PC-3 (cell line): ENCODE measurements around the gene ZNF438. TPM values are rescaled to one million over a fixed set of nuclear protein-coding genes. Genes with fewer than 3 reads are reported as not detected.

Experiments
- ATAC-seq: fragments of 200-7000 bp; cut with Tn5 transposase; 2 replicates; pipeline ENCODE4 v1.9.1; 2020; ENCODE audit warnings: mild to moderate bottlenecking, moderate library complexity
- BruUV-seq: library from RNA; stranded (reverse); fragments of 400-500 nt; replicated peaks from 2 replicates; lab custom pipeline; 2021; lab: Mats Ljungman, UMichigan
- CTCF ChIA-PET: fragments of 300-600 bp; sonication (Branson Sonifier 250); formaldehyde crosslinking; loops from one replicate; lab custom pipeline; 2022; ENCODE audit warnings: antibody characterized with exemption; lab: Charles Lee
- POLR2A ChIA-PET: fragments of 300-600 bp; sonication (Branson Sonifier 250); formaldehyde crosslinking; loops from one replicate; lab custom pipeline; 2022; ENCODE audit warnings: antibody characterized with exemption; ENCODE audit not compliant: unreplicated experiment; lab: Charles Lee
- DNase-seq: peaks from one replicate; pipeline ENCODE4 v3.0.0-alpha.2; 2015
- H2AFZ ChIP-seq: fragments of 300-600 bp; sonication (generic); 2 replicates; pipeline ENCODE4 v1.6.0; 2016; ENCODE audit warnings: antibody characterized with exemption, low read length
- H3F3A ChIP-seq: fragments of 300-600 bp; sonication (generic); one replicate; pipeline ENCODE4 v1.6.0; 2017; ENCODE audit warnings: antibody characterized with exemption, low read length, control low read depth, mild to moderate bottlenecking; ENCODE audit not compliant: unreplicated experiment
- H3K27ac ChIP-seq: fragments of 300-600 bp; sonication (generic); 2 replicates; pipeline ENCODE4 v1.5.1; 2016; ENCODE audit warnings: mild to moderate bottlenecking, low read length
- H3K27me3 ChIP-seq: fragments of 300-600 bp; sonication (generic); 2 replicates; pipeline ENCODE4 v1.6.1; 2016; ENCODE audit warnings: low read length, mixed read lengths
- H3K36me3 ChIP-seq: fragments of 300-600 bp; sonication (generic); 2 replicates; pipeline ENCODE4 v1.6.1; 2016; ENCODE audit warnings: low read depth, mixed run types, low read length, mixed read lengths
- H3K4me1 ChIP-seq: fragments of 300-600 bp; sonication (generic); 2 replicates; pipeline ENCODE4 v1.5.1; 2016; ENCODE audit warnings: low read length; ENCODE audit not compliant: insufficient read depth
- H3K4me2 ChIP-seq: fragments of 300-600 bp; sonication (generic); 2 replicates; pipeline ENCODE4 v1.6.0; 2016; ENCODE audit warnings: low read length
- H3K4me3 ChIP-seq: fragments of 300-600 bp; sonication (generic); 2 replicates; pipeline ENCODE4 v1.5.1; 2016; ENCODE audit warnings: mild to moderate bottlenecking, low read length, mixed read lengths
- H3K79me2 ChIP-seq: fragments of 300-600 bp; sonication (generic); 2 replicates; pipeline ENCODE4 v1.6.1; 2017; ENCODE audit warnings: low read length, mixed read lengths
- H3K9ac ChIP-seq: fragments of 300-600 bp; sonication (generic); 2 replicates; pipeline ENCODE4 v1.6.0; 2016; ENCODE audit warnings: mild to moderate bottlenecking, low read length
- H3K9me2 ChIP-seq: fragments of 300-600 bp; sonication (generic); replicated peaks from 2 replicates; pipeline ENCODE4 v1.6.1; 2016; ENCODE audit warnings: mixed run types, low read length, mixed read lengths
- H3K9me3 ChIP-seq: fragments of 300-600 bp; sonication (generic); 2 replicates; pipeline ENCODE4 v1.6.1; 2016; ENCODE audit warnings: low read length, mixed read lengths
- H4K20me1 ChIP-seq: fragments of 300-600 bp; sonication (generic); 2 replicates; pipeline ENCODE4 v1.6.1; 2016; ENCODE audit warnings: low read length, mixed read lengths
- EZH2 ChIP-seq: fragments of 300-600 bp; sonication (generic); IDR thresholded peaks from one replicate; pipeline ENCODE4 v1.6.1; 2017; ENCODE audit warnings: antibody characterized with exemption, mild to moderate bottlenecking, low read length; ENCODE audit not compliant: unreplicated experiment
- EZH2phosphoT487 ChIP-seq: fragments of 300-600 bp; sonication (generic); IDR thresholded peaks from 2 replicates; pipeline ENCODE4 v1.6.1; 2018; ENCODE audit warnings: mild to moderate bottlenecking, antibody characterized with exemption, low read length, borderline replicate concordance
- intact Hi-C: fragments of 100-400 bp; cut with micrococcal nuclease; formaldehyde crosslinking; loops from 2 replicates; pipeline ENCODE4 v1.9.0; 2023
- total RNA-seq: library from RNA; depleted of rRNA; stranded (reverse); fragments of >200 nt; gene quantifications from 2 replicates; pipeline ENCODE4 v1.2.3, GENCODE V29; 2014
- TF ChIP-seq, protein P1 (sequence below): fragments of 300-600 bp; sonication (generic); conservative IDR thresholded peaks from 2 replicates; pipeline ENCODE4 v1.5.1; 2017; ENCODE audit warnings: antibody characterized with exemption, low read depth, mild to moderate bottlenecking, low read length

Gene ZNF438
- total RNA-seq, 1 experiment from 2014 or later, result 0.98 TPM

DNA sequence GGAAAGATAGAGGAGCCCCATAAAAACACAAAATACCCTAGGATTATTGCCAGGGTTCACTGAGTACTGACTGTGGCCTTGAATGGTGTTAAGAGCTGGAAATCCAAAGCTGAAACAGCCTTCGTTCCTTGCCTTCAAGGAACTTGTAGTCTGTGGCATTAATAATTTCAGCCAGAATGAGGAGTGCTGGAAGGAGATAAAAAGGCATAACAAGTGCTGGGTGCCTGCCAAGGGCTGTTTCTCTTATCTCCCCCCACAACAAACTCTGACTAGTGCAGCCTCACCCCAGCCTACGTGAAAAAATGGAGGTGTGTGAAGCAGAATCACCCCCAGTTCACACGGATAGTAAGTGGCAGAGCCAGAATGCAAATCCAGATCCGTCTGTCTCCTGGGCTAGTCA, 203.0 kb downstream of the ZNF438 start:
- ChIA-PET POLR2A (no interaction called here), CTCF (no interaction called here)
- no peaks in the 10 kb centered on the region for H3K9me2 ChIP-seq
- H3F3A ChIP-seq, result no peaks in the 10 kb centered on the region
- TF ChIP-seq, protein P1, sequence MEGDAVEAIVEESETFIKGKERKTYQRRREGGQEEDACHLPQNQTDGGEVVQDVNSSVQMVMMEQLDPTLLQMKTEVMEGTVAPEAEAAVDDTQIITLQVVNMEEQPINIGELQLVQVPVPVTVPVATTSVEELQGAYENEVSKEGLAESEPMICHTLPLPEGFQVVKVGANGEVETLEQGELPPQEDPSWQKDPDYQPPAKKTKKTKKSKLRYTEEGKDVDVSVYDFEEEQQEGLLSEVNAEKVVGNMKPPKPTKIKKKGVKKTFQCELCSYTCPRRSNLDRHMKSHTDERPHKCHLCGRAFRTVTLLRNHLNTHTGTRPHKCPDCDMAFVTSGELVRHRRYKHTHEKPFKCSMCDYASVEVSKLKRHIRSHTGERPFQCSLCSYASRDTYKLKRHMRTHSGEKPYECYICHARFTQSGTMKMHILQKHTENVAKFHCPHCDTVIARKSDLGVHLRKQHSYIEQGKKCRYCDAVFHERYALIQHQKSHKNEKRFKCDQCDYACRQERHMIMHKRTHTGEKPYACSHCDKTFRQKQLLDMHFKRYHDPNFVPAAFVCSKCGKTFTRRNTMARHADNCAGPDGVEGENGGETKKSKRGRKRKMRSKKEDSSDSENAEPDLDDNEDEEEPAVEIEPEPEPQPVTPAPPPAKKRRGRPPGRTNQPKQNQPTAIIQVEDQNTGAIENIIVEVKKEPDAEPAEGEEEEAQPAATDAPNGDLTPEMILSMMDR, result no peak
- TF ChIP-seq EZH2 (no peak), EZH2phosphoT487 (no peak)
- no peak overlapping the region for H3K4me2 ChIP-seq
- no peak overlapping the region for H3K4me3 ChIP-seq
- H3K27me3 ChIP-seq, result no peaks in the 10 kb centered on the region
- intact Hi-C loops, result no loop called here
- H3K9ac ChIP-seq, result no peak overlapping the region
- DNase-seq (no peak), ATAC-seq (no peak)
- no peaks in the 10 kb centered on the region for H4K20me1 ChIP-seq
- BruUV-seq, result no TSS peak
- no peak overlapping the region for H2AFZ ChIP-seq
- H3K36me3 ChIP-seq, result no peaks in the 10 kb centered on the region
- H3K9me3 ChIP-seq, result no peaks in the 10 kb centered on the region
- H3K79me2 ChIP-seq, result no peaks in the 10 kb centered on the region
- no peak overlapping the region for H3K27ac ChIP-seq
- H3K4me1 ChIP-seq, result no peaks in the 10 kb centered on the region

DNA sequence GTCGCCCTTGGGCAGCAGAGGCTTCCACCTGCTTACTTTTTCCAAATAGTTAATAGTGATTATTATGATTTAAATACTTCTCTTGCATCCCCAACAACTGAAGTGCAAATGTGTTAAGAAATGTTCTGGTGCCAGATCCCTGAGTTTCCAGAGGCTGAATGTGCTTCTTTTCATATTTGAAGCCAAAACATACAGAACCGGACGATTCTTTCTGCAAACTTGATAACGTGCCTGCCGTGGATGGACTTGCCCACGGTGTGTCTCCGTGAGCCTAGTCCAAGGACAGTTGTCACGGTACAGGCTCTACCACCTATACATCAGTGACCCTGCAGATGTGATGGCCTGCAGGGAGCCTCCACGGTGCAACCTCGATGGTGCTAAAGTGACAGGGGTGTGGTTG, 203.5 kb downstream of the ZNF438 start:
- CTCF ChIA-PET, result no interaction called here
- no TSS peak for BruUV-seq

GRCh38 chr10:30827531-30828120, 204.0 kb downstream of the ZNF438 start:
- H3K27ac ChIP-seq, result no peak overlapping the region
- no peaks in the 10 kb centered on the region for H4K20me1 ChIP-seq
- no peaks in the 10 kb centered on the region for H3K79me2 ChIP-seq
- ChIA-PET POLR2A (no interaction called here), CTCF (no interaction called here)
- no peak overlapping the region for H3K4me3 ChIP-seq
- intact Hi-C loops, result no loop called here
- H3K9me2 ChIP-seq, result no peaks in the 10 kb centered on the region
- H3K36me3 ChIP-seq, result no peaks in the 10 kb centered on the region
- no peak for ATAC-seq
- no TSS peak for BruUV-seq
- no peaks in the 10 kb centered on the region for H3F3A ChIP-seq
- no peak overlapping the region for H3K9ac ChIP-seq
- no peaks in the 10 kb centered on the region for H3K27me3 ChIP-seq
- H3K4me2 ChIP-seq, result no peak overlapping the region
- TF ChIP-seq EZH2 (no peak), EZH2phosphoT487 (no peak)
- TF ChIP-seq, protein P1, result no peak
- H2AFZ ChIP-seq, result no peak overlapping the region
- no peaks in the 10 kb centered on the region for H3K4me1 ChIP-seq
- H3K9me3 ChIP-seq, result no peaks in the 10 kb centered on the region
- DNase-seq, result no peak

More for the DNA sequence above, 203.5 kb downstream of the ZNF438 start:
- H3K27me3 ChIP-seq, result no peaks in the 10 kb centered on the region
- no peaks in the 10 kb centered on the region for H4K20me1 ChIP-seq
- H3K36me3 ChIP-seq, result no peaks in the 10 kb centered on the region
- ATAC-seq, result no peak
- H3K79me2 ChIP-seq, result no peaks in the 10 kb centered on the region
- intact Hi-C loops, result no loop called here
- no peaks in the 10 kb centered on the region for H3K9me3 ChIP-seq
- no peak overlapping the region for H3K27ac ChIP-seq
- no peak for TF ChIP-seq EZH2
- TF ChIP-seq, protein P1, result no peak
- TF ChIP-seq EZH2phosphoT487, result no peak
- no peak overlapping the region for H3K4me3 ChIP-seq
- POLR2A ChIA-PET, result no interaction called here
- no peaks in the 10 kb centered on the region for H3K4me1 ChIP-seq
- H3K4me2 ChIP-seq, result no peak overlapping the region
- H3K9ac ChIP-seq, result no peak overlapping the region
- no peaks in the 10 kb centered on the region for H3F3A ChIP-seq
- no peak for DNase-seq
- no peaks in the 10 kb centered on the region for H3K9me2 ChIP-seq
- H2AFZ ChIP-seq, result no peak overlapping the region
